H1 (cell line): ENCODE measurements around the gene HMCN1. TPM values are rescaled to one million over a fixed set of nuclear protein-coding genes. Genes with fewer than 3 reads are reported as not detected.

Experiments used
- CBX5 ChIP-seq: fragments of 300-800, 300-1000 bp; sonication (generic); IDR thresholded peaks from 2 replicates; pipeline ENCODE4 v1.7.1; 2016; ENCODE audit warnings: antibody characterized with exemption, low read length, low read depth
- GTF2F1 ChIP-seq: IDR thresholded peaks from 2 replicates; pipeline ENCODE4 v1.6.1; 2012; ENCODE audit warnings: low read depth, low read length, improper control_type of control experiment, borderline replicate concordance
- KDM5A ChIP-seq: fragments of 200-600 bp; IDR thresholded peaks from 2 replicates; pipeline ENCODE4 v1.7.1; 2012; ENCODE audit warnings: mild to moderate bottlenecking, low read length, inconsistent platforms, mixed read lengths
- polyA plus RNA-seq, 7 experiments: library from polyadenylated mRNA; depleted of rRNA in 3 of 7; stranded (reverse) in 5 of 7; unstranded in 2 of 7; fragments of >200 nt in 5 of 7; fragments of 200-250 nt in 2 of 7; gene quantifications; 1 replicate in 5 of 7; 2 replicates in 1 of 7; 4 replicates in 1 of 7; pipeline versions ENCODE4 v1.2.1 to v1.2.3, GENCODE V29; 2011 to 2013; ENCODE audit warnings: missing spikeins in 2 of 7, mixed read lengths in 2 of 7
- total RNA-seq: library from RNA; stranded (reverse); fragmentation: NEBNext Ultra II Directional; extraction: Animal tissue kit (Norgen Biotek cat#: 25700); gene quantifications from 2 replicates; pipeline ENCODE4 v1.2.1, GENCODE V29; 2021
- TF ChIP-seq, protein P1 (sequence below), 3 experiments: IDR thresholded peaks; 1 replicate in 2 of 3; 2 replicates in 1 of 3; pipeline versions ENCODE4 v1.5.1 to v1.6.1; 2011; ENCODE audit warnings: low read length in 3 of 3, mild to moderate bottlenecking in 3 of 3, inconsistent platforms in 2 of 3, low read depth in 1 of 3, moderate library complexity in 1 of 3; ENCODE audit not compliant: insufficient read depth in 1 of 3; ENCODE audit errors: control extremely low read depth in 1 of 3

Gene HMCN1
- total and polyA plus RNA-seq, 2 of the 8 experiments (the other 6 are each of a cell fraction or from before 2014, with no cell fraction given), result 13.8 to 14.6 TPM

GRCh38 chr1:186112280-186112679, 378.1 kb downstream of the HMCN1 start (continued):
- TF ChIP-seq, protein P1, sequence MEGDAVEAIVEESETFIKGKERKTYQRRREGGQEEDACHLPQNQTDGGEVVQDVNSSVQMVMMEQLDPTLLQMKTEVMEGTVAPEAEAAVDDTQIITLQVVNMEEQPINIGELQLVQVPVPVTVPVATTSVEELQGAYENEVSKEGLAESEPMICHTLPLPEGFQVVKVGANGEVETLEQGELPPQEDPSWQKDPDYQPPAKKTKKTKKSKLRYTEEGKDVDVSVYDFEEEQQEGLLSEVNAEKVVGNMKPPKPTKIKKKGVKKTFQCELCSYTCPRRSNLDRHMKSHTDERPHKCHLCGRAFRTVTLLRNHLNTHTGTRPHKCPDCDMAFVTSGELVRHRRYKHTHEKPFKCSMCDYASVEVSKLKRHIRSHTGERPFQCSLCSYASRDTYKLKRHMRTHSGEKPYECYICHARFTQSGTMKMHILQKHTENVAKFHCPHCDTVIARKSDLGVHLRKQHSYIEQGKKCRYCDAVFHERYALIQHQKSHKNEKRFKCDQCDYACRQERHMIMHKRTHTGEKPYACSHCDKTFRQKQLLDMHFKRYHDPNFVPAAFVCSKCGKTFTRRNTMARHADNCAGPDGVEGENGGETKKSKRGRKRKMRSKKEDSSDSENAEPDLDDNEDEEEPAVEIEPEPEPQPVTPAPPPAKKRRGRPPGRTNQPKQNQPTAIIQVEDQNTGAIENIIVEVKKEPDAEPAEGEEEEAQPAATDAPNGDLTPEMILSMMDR (IDR thresholded peaks at IDR 0.05; ENCODE audit: control extremely low read depth in 1 of 3, insufficient read depth in 1 of 3, low read depth in 1 of 3, low read length in 3 of 3), result no peak
- TF ChIP-seq CBX5, result no peak
- TF ChIP-seq KDM5A, result no peak
- no peak for TF ChIP-seq GTF2F1
